IMR-90 (cell line): ENCODE measurements around the gene C19orf73. TPM values are rescaled to one million over a fixed set of nuclear protein-coding genes. Genes with fewer than 3 reads are reported as not detected.

Experiments used
- ATAC-seq: fragments of 200-7000 bp; cut with Tn5 transposase; 2 replicates; pipeline ENCODE4 v1.9.1; 2020; ENCODE audit warnings: low read depth, mild to moderate bottlenecking, moderate library complexity
- BruUV-seq: library from RNA; stranded (reverse); fragments of 400-500 nt; replicated peaks from 2 replicates; lab custom pipeline; 2021; lab: Mats Ljungman, UMichigan
- CTCF ChIA-PET: fragments of 300-600 bp; formaldehyde crosslinking; extraction: SDS; loops from one replicate; lab custom pipeline; 2021; ENCODE audit warnings: antibody characterized with exemption; lab: Yijun Ruan, JAX
- POLR2A ChIA-PET: fragments of 300-600 bp; sonication (Branson Sonifier 250); formaldehyde crosslinking; loops from one replicate; lab custom pipeline; 2022; ENCODE audit warnings: antibody characterized with exemption; ENCODE audit not compliant: unreplicated experiment; lab: Charles Lee
- DNase-seq: peaks from one replicate; pipeline ENCODE4 v3.0.0; 2013
- H2AFZ ChIP-seq: replicated peaks from 2 replicates; pipeline ENCODE3; 2013; ENCODE audit warnings: low read length, mild to moderate bottlenecking; ENCODE audit not compliant: poor library complexity
- H2AK5ac ChIP-seq: 2 replicates; pipeline ENCODE4 v1.6.1; 2013; ENCODE audit warnings: low read depth, low read length, inconsistent platforms
- H2AK9ac ChIP-seq: replicated peaks from 2 replicates; pipeline ENCODE3; 2013; ENCODE audit warnings: mild to moderate bottlenecking, low read depth, low read length, moderate library complexity; ENCODE audit not compliant: poor library complexity
- H2BK120ac ChIP-seq: 2 replicates; pipeline ENCODE4 v1.6.1; 2013; ENCODE audit warnings: low read depth, low read length, inconsistent platforms
- H2BK15ac ChIP-seq: 3 replicates; pipeline ENCODE4 v1.6.1; 2013; ENCODE audit warnings: low read depth, low read length, inconsistent platforms
- H2BK20ac ChIP-seq: 2 replicates; pipeline ENCODE4 v1.6.1; 2013; ENCODE audit warnings: low read depth, mild to moderate bottlenecking, inconsistent platforms, low read length, moderate library complexity
- H2BK5ac ChIP-seq: 2 replicates; pipeline ENCODE4 v1.6.1; 2013; ENCODE audit warnings: mild to moderate bottlenecking, low read depth, low read length, inconsistent platforms; ENCODE audit not compliant: poor library complexity, severe bottlenecking
- H3K14ac ChIP-seq: replicated peaks from 2 replicates; pipeline ENCODE4 v1.6.1; 2013; ENCODE audit warnings: low read depth, low read length, inconsistent platforms
- H3K18ac ChIP-seq: 2 replicates; pipeline ENCODE4 v1.6.1; 2013; ENCODE audit warnings: low read depth, low read length, control low read depth
- H3K23ac ChIP-seq: 2 replicates; pipeline ENCODE4 v1.6.1; 2013; ENCODE audit warnings: low read depth, low read length, inconsistent platforms
- H3K27ac ChIP-seq: 2 replicates; pipeline ENCODE4 v1.5.1; 2013; ENCODE audit warnings: mild to moderate bottlenecking, control low read depth, low read length; ENCODE audit not compliant: insufficient read depth
- H3K27me3 ChIP-seq: 2 replicates; pipeline ENCODE4 v1.6.1; 2013; ENCODE audit warnings: low read length; ENCODE audit not compliant: control insufficient read depth, insufficient read depth
- H3K36me3 ChIP-seq: 2 replicates; pipeline ENCODE4 v1.6.1; 2013; ENCODE audit warnings: low read length, mixed read lengths; ENCODE audit not compliant: control insufficient read depth, insufficient read depth
- H3K4ac ChIP-seq: 2 replicates; pipeline ENCODE4 v1.6.1; 2013; ENCODE audit warnings: low read depth, low read length, inconsistent platforms
- H3K4me1 ChIP-seq: 2 replicates; pipeline ENCODE4 v1.6.1; 2013; ENCODE audit warnings: low read length, mixed read lengths; ENCODE audit not compliant: control insufficient read depth, insufficient read depth
- H3K4me2 ChIP-seq: 2 replicates; pipeline ENCODE4 v1.6.1; 2013; ENCODE audit warnings: low read depth, mild to moderate bottlenecking, control low read depth, low read length, moderate library complexity
- H3K4me3 ChIP-seq: 2 replicates; pipeline ENCODE4 v1.5.1; 2013; ENCODE audit warnings: low read depth, mild to moderate bottlenecking, control low read depth, low read length, moderate library complexity; ENCODE audit not compliant: insufficient read depth
- H3K56ac ChIP-seq: 2 replicates; pipeline ENCODE4 v1.6.1; 2013; ENCODE audit warnings: low read length, inconsistent platforms; ENCODE audit not compliant: insufficient read depth; ENCODE audit errors: extremely low read depth
- H3K79me1 ChIP-seq, 2 experiments: 2 replicates each; pipeline ENCODE4 v1.6.1; 2013; ENCODE audit warnings: low read length in 2 of 2, inconsistent platforms in 1 of 2, low read depth in 1 of 2
- H3K9ac ChIP-seq: 2 replicates; pipeline ENCODE4 v1.6.1; 2013; ENCODE audit warnings: low read depth, low read length, control low read depth
- H3K9me1 ChIP-seq: 2 replicates; pipeline ENCODE4 v1.6.1; 2013; ENCODE audit warnings: low read length, inconsistent platforms; ENCODE audit not compliant: insufficient read depth
- H3K9me3 ChIP-seq: 2 replicates; pipeline ENCODE4 v1.6.1; 2013; ENCODE audit warnings: low read length; ENCODE audit not compliant: control insufficient read depth, insufficient read depth
- H4K20me1 ChIP-seq: 2 replicates; pipeline ENCODE4 v1.6.1; 2013; ENCODE audit warnings: low read length, inconsistent platforms; ENCODE audit not compliant: insufficient read depth
- H4K5ac ChIP-seq: 2 replicates; pipeline ENCODE4 v1.6.1; 2013; ENCODE audit warnings: mild to moderate bottlenecking, low read depth, low read length, control low read depth
- H4K8ac ChIP-seq, 2 experiments: 2 replicates each; pipeline ENCODE4 v1.6.1; 2013; ENCODE audit warnings: low read depth in 2 of 2, low read length in 2 of 2, control low read depth in 1 of 2, inconsistent platforms in 1 of 2
- H4K91ac ChIP-seq: 2 replicates; pipeline ENCODE4 v1.6.1; 2013; ENCODE audit warnings: low read depth, low read length, inconsistent platforms; ENCODE audit not compliant: insufficient read depth
- BHLHE40 ChIP-seq: fragments of 150-350 bp; IDR thresholded peaks from 2 replicates; pipeline ENCODE4 v1.6.1; 2016; ENCODE audit warnings: mild to moderate bottlenecking, low read depth, low read length
- CEBPB ChIP-seq: IDR thresholded peaks from 2 replicates; pipeline ENCODE4 v1.6.1; 2012; ENCODE audit warnings: low read depth, low read length, improper control_type of control experiment
- CHD1 ChIP-seq: IDR thresholded peaks from 2 replicates; pipeline ENCODE4 v1.6.1; 2012; ENCODE audit warnings: low read depth, low read length, improper control_type of control experiment
- CTCF ChIP-seq: conservative IDR thresholded peaks from 2 replicates; pipeline ENCODE4 v1.5.1; 2012; ENCODE audit warnings: mild to moderate bottlenecking, low read depth, low read length, improper control_type of control experiment
- ELK1 ChIP-seq: fragments of 150-350 bp; IDR thresholded peaks from 2 replicates; pipeline ENCODE4 v1.6.1; 2016; ENCODE audit warnings: low read depth, mild to moderate bottlenecking, low read length, moderate library complexity, borderline replicate concordance
- FOS ChIP-seq: fragments of 150-350 bp; IDR thresholded peaks from 2 replicates; pipeline ENCODE4 v1.6.1; 2016; ENCODE audit warnings: low read depth, low read length
- MAFK ChIP-seq: IDR thresholded peaks from 2 replicates; pipeline ENCODE4 v1.6.1; 2012; ENCODE audit warnings: low read depth, low read length, improper control_type of control experiment
- MXI1 ChIP-seq: IDR thresholded peaks from 2 replicates; pipeline ENCODE4 v1.6.1; 2012; ENCODE audit warnings: low read depth, mild to moderate bottlenecking, low read length, moderate library complexity, borderline replicate concordance
- NFE2L2 ChIP-seq: fragments of 150-350 bp; IDR thresholded peaks from 2 replicates; pipeline ENCODE4 v1.6.1; 2016; ENCODE audit warnings: low read depth, mild to moderate bottlenecking, low read length
- POLR2A ChIP-seq: IDR thresholded peaks from 2 replicates; pipeline ENCODE4 v1.6.1; 2012; ENCODE audit warnings: mild to moderate bottlenecking, low read depth, low read length
- RAD21 ChIP-seq: IDR thresholded peaks from 2 replicates; pipeline ENCODE4 v1.6.1; 2012; ENCODE audit warnings: low read length, improper control_type of control experiment
- RCOR1 ChIP-seq: IDR thresholded peaks from 2 replicates; pipeline ENCODE4 v1.6.1; 2012; ENCODE audit warnings: mild to moderate bottlenecking, low read length, improper control_type of control experiment; ENCODE audit not compliant: insufficient replicate concordance
- SMC3 ChIP-seq: fragments of 150-350 bp; IDR thresholded peaks from 2 replicates; pipeline ENCODE4 v1.6.1; 2016; ENCODE audit warnings: low read depth, mild to moderate bottlenecking, antibody characterized with exemption, low read length, moderate library complexity
- USF2 ChIP-seq: fragments of 150-350 bp; IDR thresholded peaks from 2 replicates; pipeline ENCODE4 v1.6.1; 2017; ENCODE audit warnings: mild to moderate bottlenecking, antibody characterized with exemption, low read length, low read depth
- WGBS, 2 experiments: methylation state at CpG; one replicate each; pipeline versions ENCODE4 v1.1.5 to v1.1.7; 2013; ENCODE audit warnings: missing lambda C conversion rate in 2 of 2; ENCODE audit not compliant: insufficient read length in 1 of 2; ENCODE audit errors: extremely low coverage in 2 of 2; 5-methylcytosine and 5-hydroxymethylcytosine counted together
- dilution Hi-C: fragments of 300-500 bp; cut with HindIII; formaldehyde crosslinking; loops from one replicate; pipeline ENCODE4 v1.14.3; 2018; ENCODE audit warnings: low sequenced_read_pairs; ENCODE audit not compliant: unreplicated experiment
- in situ Hi-C: fragments of 300-500 bp; cut with MboI; formaldehyde crosslinking; loops from 3 replicates; pipeline ENCODE4 v1.14.3; 2019; ENCODE audit warnings: low sequenced_read_pairs, inconsistent platforms, mixed read lengths
- intact Hi-C: fragments of 100-400 bp; cut with micrococcal nuclease; formaldehyde crosslinking; loops from 2 replicates; pipeline ENCODE4 v1.10.0; 2022
- polyA plus RNA-seq, 3 experiments: library from polyadenylated mRNA; depleted of rRNA; stranded (reverse); fragments of >200 nt; gene quantifications; 2 replicates each; pipeline ENCODE4 v1.2.3, GENCODE V29; 2012; ENCODE audit warnings: low replicate concordance in 1 of 3
- total RNA-seq: library from RNA; depleted of rRNA; stranded (reverse); fragments of >200 nt; gene quantifications from 2 replicates; pipeline ENCODE4 v1.2.3, GENCODE V29; 2012

Gene C19orf73
- total and polyA plus RNA-seq, 2 of the 4 experiments (the other 2 are of a cell fraction) = 1.2 TPM; not detected in 1

- Histone ChIP-seq H2AFZ (peak overlapping the region; percentile 98), H3K56ac (no peak overlapping the region), H3K14ac (no peak overlapping the region), H4K20me1 (no peaks in the 10 kb centered on the region), H4K5ac (0 out of 2 replicates have a peak overlapping the region, but pooled peaks have one; percentile 3), H3K27ac (no peak overlapping the region), H2AK5ac (no peak overlapping the region; the same call in 1 of the 2 replicates), H3K36me3 (no peaks in the 10 kb centered on the region), H4K91ac (no peak overlapping the region), H2BK5ac (no peak overlapping the region), H2BK20ac (no peak overlapping the region), H3K27me3 (no peaks in the 10 kb centered on the region), H3K23ac (no peak overlapping the region), H3K9me1 (no peaks in the 10 kb centered on the region), H3K4me2 (peak overlapping the region; percentile 91), H2BK120ac (no peak overlapping the region), H2AK9ac (peak overlapping the region; percentile 79), H4K8ac (peak overlapping the region in 1 of 2 experiments; percentile 54; a peak in 1 of 4 replicates), H3K4me3 (peak overlapping the region; percentile 53), H3K4me1 (peaks cover 12% of the 10 kb centered on the region), H3K9me3 (no peaks in the 10 kb centered on the region), H3K9ac (no peak overlapping the region; the same call in 1 of the 2 replicates), H3K79me1 (0 out of 4 replicates have a peak, but pooled peaks cover 0 to 7% of the 10 kb centered on the region in 2 experiments), H3K4ac (peak overlapping the region; percentile 69), H2BK15ac (no peak overlapping the region), H3K18ac (no peak overlapping the region)
- BruUV-seq = no TSS peak
- dilution Hi-C loops = no loop called here
- ChIA-PET POLR2A (no interaction called here), CTCF (interaction anchor here (2.0 kb wide), 1 partner anchor 51 kb away, joined by 6 read pairs; no protein-coding TSS in a partner anchor)
- in situ Hi-C loops = no loop called here
- 6% methylated on average over 11 of the region's 49 CpGs; no CpG with 5 or more reads in 1 of the 2 experiments for WGBS, 2 experiments
- ATAC-seq (peak; percentile 83), DNase-seq (peak; percentile 86)
- intact Hi-C loops = loop anchor here (1.0 kb wide), 1 partner anchor 30 kb away; the partner anchor contains the start of genes C19orf73 and PPFIA3
- TF ChIP-seq ELK1 (no peak), BHLHE40 (no peak), POLR2A (no peak), MXI1 (no peak), FOS (no peak), SMC3 (no peak), RCOR1 (no peak), CTCF (no peak), NFE2L2 (no peak), RAD21 (no peak), CHD1 (no peak), MAFK (no peak), USF2 (no peak), CEBPB (no peak)
Observed at GRCh38 chr19:49148784-49149651, 30.1 kb upstream of the C19orf73 start.
